MCF 10A (cell line): ENCODE results near the gene CCDC61. TPM values are rescaled to one million over a fixed set of nuclear protein-coding genes. Genes with fewer than 3 reads are reported as not detected.

Experiments used
- BruUV-seq: library from RNA; stranded (reverse); fragments of 400-500 nt; replicated peaks from 2 replicates; lab custom pipeline; 2021; lab: Mats Ljungman, UMichigan
- CTCF ChIA-PET: fragments of 300-600 bp; sonication (Branson Sonifier 250); formaldehyde crosslinking; extraction: SDS; loops from one replicate; lab custom pipeline; 2021; ENCODE audit warnings: antibody characterized with exemption, inconsistent platforms; lab: Yijun Ruan, JAX
- POLR2A ChIA-PET: fragments of 300-600, 350-650 bp; sonication (Branson Sonifier 250); formaldehyde crosslinking; extraction: SDS; loops from one replicate; lab custom pipeline; 2020; ENCODE audit warnings: antibody characterized with exemption, inconsistent platforms; lab: Yijun Ruan, JAX
- DNase-seq: peaks from one replicate; pipeline ENCODE4 v3.0.0-alpha.2; 2018; ENCODE audit not compliant: unreplicated experiment
- H3K27ac Mint-ChIP-seq: one replicate; pipeline ENCODE4 v1.8.0; 2022; ENCODE audit warnings: mild to moderate bottlenecking, low read depth, mixed read lengths; ENCODE audit not compliant: unreplicated experiment
- H3K27me3 Mint-ChIP-seq: one replicate; pipeline ENCODE4 v1.8.0; 2022; ENCODE audit warnings: mixed read lengths; ENCODE audit not compliant: insufficient read depth, unreplicated experiment
- H3K36me3 Mint-ChIP-seq: one replicate; pipeline ENCODE4 v1.8.0; 2022; ENCODE audit warnings: mild to moderate bottlenecking, moderate library complexity, mixed read lengths; ENCODE audit not compliant: insufficient read depth, unreplicated experiment
- H3K4me1 Mint-ChIP-seq: one replicate; pipeline ENCODE4 v1.8.0; 2022; ENCODE audit warnings: mixed read lengths; ENCODE audit not compliant: insufficient read depth, unreplicated experiment
- H3K4me3 Mint-ChIP-seq: one replicate; pipeline ENCODE4 v1.8.0; 2022; ENCODE audit warnings: mild to moderate bottlenecking, moderate library complexity, mixed read lengths; ENCODE audit not compliant: unreplicated experiment
- H3K9me3 Mint-ChIP-seq: one replicate; pipeline ENCODE4 v1.8.0; 2022; ENCODE audit warnings: mixed read lengths; ENCODE audit not compliant: unreplicated experiment
- intact Hi-C: fragments of 100-400 bp; cut with micrococcal nuclease; formaldehyde crosslinking; loops from 2 replicates; pipeline ENCODE4 v1.14.1; 2022
- total RNA-seq: library from RNA; stranded (reverse); gene quantifications from 2 replicates; pipeline ENCODE4 v1.2.3, GENCODE V29; 2022
- TF ChIP-seq, protein P1 (sequence below): fragments of 200-600 bp; IDR thresholded peaks from one replicate; pipeline ENCODE4 v1.8.0; 2022; ENCODE audit warnings: antibody characterized with exemption, mild to moderate bottlenecking; ENCODE audit not compliant: unreplicated experiment

The CCDC61 gene
- total RNA-seq, 1 experiment from 2014 or later, result 18.9 TPM

- H3K36me3 Mint-ChIP-seq, result peaks cover 22% of the 10 kb centered on the region
- DNase-seq, result peak; percentile 9
- no peak overlapping the region for H3K27ac Mint-ChIP-seq
- H3K9me3 Mint-ChIP-seq, result no peaks in the 10 kb centered on the region
- intact Hi-C loops, result no loop called here
- peaks cover 33% of the 10 kb centered on the region for H3K4me1 Mint-ChIP-seq
- CTCF ChIA-PET, result no interaction called here
- H3K27me3 Mint-ChIP-seq, result no peaks in the 10 kb centered on the region
- no peak overlapping the region for H3K4me3 Mint-ChIP-seq
- POLR2A ChIA-PET, result no interaction called here
- TF ChIP-seq, protein P1, sequence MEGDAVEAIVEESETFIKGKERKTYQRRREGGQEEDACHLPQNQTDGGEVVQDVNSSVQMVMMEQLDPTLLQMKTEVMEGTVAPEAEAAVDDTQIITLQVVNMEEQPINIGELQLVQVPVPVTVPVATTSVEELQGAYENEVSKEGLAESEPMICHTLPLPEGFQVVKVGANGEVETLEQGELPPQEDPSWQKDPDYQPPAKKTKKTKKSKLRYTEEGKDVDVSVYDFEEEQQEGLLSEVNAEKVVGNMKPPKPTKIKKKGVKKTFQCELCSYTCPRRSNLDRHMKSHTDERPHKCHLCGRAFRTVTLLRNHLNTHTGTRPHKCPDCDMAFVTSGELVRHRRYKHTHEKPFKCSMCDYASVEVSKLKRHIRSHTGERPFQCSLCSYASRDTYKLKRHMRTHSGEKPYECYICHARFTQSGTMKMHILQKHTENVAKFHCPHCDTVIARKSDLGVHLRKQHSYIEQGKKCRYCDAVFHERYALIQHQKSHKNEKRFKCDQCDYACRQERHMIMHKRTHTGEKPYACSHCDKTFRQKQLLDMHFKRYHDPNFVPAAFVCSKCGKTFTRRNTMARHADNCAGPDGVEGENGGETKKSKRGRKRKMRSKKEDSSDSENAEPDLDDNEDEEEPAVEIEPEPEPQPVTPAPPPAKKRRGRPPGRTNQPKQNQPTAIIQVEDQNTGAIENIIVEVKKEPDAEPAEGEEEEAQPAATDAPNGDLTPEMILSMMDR, result no peak
- no TSS peak for BruUV-seq
Observed at GRCh38 chr19:46000491-46001246, 5.4 kb downstream of the CCDC61 start.

- no TSS peak for BruUV-seq
- ChIA-PET CTCF (interaction anchor here (1.2 to 1.4 kb wide), 2 partner anchors 8 to 76 kb away, joined by 3 to 4 read pairs; no protein-coding TSS in a partner anchor), POLR2A (interaction anchor here (0.9 kb wide), 1 partner anchor 18 kb away, joined by 3 read pairs; no protein-coding TSS in a partner anchor)
- Mint-ChIP-seq H3K4me3 (no peak overlapping the region), H3K36me3 (peaks cover 27% of the 10 kb centered on the region), H3K4me1 (peaks cover 21% of the 10 kb centered on the region), H3K27me3 (no peaks in the 10 kb centered on the region), H3K27ac (no peak overlapping the region), H3K9me3 (no peaks in the 10 kb centered on the region)
- no peak for DNase-seq
- TF ChIP-seq, protein P1, result no peak
- intact Hi-C loops, result no loop called here
Observed at GRCh38 chr19:46002678-46003275, 7.5 kb downstream of the CCDC61 start.

DNA sequence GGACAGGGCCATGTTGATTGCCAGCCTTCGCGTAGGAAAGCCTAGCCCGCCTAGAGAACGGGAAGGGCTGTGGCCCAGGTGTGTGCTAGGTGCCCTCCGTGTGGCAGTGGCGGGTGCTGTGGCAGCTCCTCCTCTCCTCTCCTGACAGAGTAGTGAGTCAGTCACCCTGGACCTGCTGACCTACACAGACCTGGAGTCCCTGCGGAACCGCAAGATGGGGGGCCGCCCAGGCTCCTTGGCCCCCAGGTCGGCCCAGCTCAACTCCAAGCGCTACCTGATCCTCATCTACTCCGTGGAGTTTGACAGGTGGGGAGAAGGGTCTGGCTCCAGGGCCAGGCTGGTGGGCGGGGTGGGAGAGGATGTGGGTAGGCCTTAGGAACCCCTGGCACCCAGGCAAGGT is 11.1 kb downstream of the CCDC61 start:
- intact Hi-C loops, result no loop called here
- ChIA-PET CTCF (interaction anchor here (0.6 to 1.0 kb wide), 5 partner anchors 10 to 562 kb away, joined by 3 to 6 read pairs (median 4); partner anchors contain the start of gene CCDC61), POLR2A (interaction anchor here (2.5 kb wide), 1 partner anchor 11 kb away, joined by 10 read pairs; the partner anchor contains the start of gene CCDC61)

More for the DNA sequence above, 11.1 kb downstream of the CCDC61 start:
- DNase-seq, result no peak
- no TSS peak for BruUV-seq
- no peak overlapping the region for H3K4me3 Mint-ChIP-seq
- no peaks in the 10 kb centered on the region for H3K9me3 Mint-ChIP-seq
- TF ChIP-seq, protein P1, result no peak
- H3K27me3 Mint-ChIP-seq, result no peaks in the 10 kb centered on the region
- peaks cover 4% of the 10 kb centered on the region for H3K4me1 Mint-ChIP-seq
- H3K27ac Mint-ChIP-seq, result no peak overlapping the region
- H3K36me3 Mint-ChIP-seq, result peaks cover 24% of the 10 kb centered on the region
